Heart left ventricle (tissue), 16 donors: ENCODE results near the gene PTPRK. TPM values are rescaled to one million over a fixed set of nuclear protein-coding genes. Genes with fewer than 3 reads are reported as not detected.

Experiments
- ATAC-seq, 4 donors: fragments of 200-7000 bp; cut with Tn5 transposase; one replicate each; pipeline ENCODE4 v1.9.1; 2020 to 2022; ENCODE audit warnings: moderate library complexity in 4 of 4, mild to moderate bottlenecking in 3 of 4, moderate number of reproducible peaks in 1 of 4
- DNase-seq, 5 donors: peaks; one replicate each; pipeline ENCODE4 v3.0.0-alpha.2; 2020
- H3K27ac ChIP-seq, 12 donors: fragments of 200-600 bp; sonication (generic) in 4 of 12; one replicate each; pipeline versions ENCODE4 v1.5.0 to v1.8.0; 2016 to 2022; ENCODE audit warnings: mild to moderate bottlenecking in 2 of 12
- H3K27me3 ChIP-seq, 9 donors: fragments of 200-600 bp; sonication (generic) in 2 of 9; one replicate each; pipeline versions ENCODE4 v1.5.1 to v1.8.0; 2016 to 2022; ENCODE audit warnings: mild to moderate bottlenecking in 3 of 9
- H3K36me3 ChIP-seq, 9 donors: fragments of 200-600 bp; sonication (generic) in 2 of 9; one replicate each; pipeline versions ENCODE4 v1.5.0 to v1.8.0; 2018 to 2022; ENCODE audit warnings: mild to moderate bottlenecking in 2 of 9
- H3K4me1 ChIP-seq, 12 donors: fragments of 200-600 bp; sonication (generic) in 4 of 12; one replicate each; pipeline versions ENCODE4 v1.5.0 to v1.8.0; 2016 to 2022; ENCODE audit warnings: mild to moderate bottlenecking in 3 of 12
- H3K4me3 ChIP-seq, 12 donors: fragments of 200-600 bp; sonication (generic) in 4 of 12; one replicate each; pipeline versions ENCODE4 v1.5.0 to v1.8.0; 2017 to 2022; ENCODE audit warnings: mild to moderate bottlenecking in 9 of 12, moderate library complexity in 4 of 12
- H3K9me3 ChIP-seq, 12 donors: fragments of 200-600 bp; sonication (generic) in 4 of 12; one replicate each; pipeline versions ENCODE4 v1.5.0 to v1.8.0; 2016 to 2022; ENCODE audit warnings: mild to moderate bottlenecking in 1 of 12
- POLR2A ChIP-seq, 2 donors: fragments of 450-650 bp; IDR thresholded peaks; one replicate each; pipeline ENCODE4 v1.6.1; 2017; ENCODE audit warnings: antibody characterized with exemption in 2 of 2, mild to moderate bottlenecking in 2 of 2, moderate library complexity in 2 of 2
- WGBS, 4 donors: extraction: QIAGEN DNeasy Blood & Tissue Kit in 2 of 4; methylation state at CpG; one replicate each; pipeline versions ENCODE4 v1.1.5 to v1.1.7; 2013 to 2018; 5-methylcytosine and 5-hydroxymethylcytosine counted together
- intact Hi-C, 10 donors: fragments of 100-400 bp; cut with DNase I; formaldehyde crosslinking; loops; one replicate each; pipeline versions ENCODE4 v1.11.1 to v1.14.2; 2022
- polyA plus RNA-seq, 2 donors: library from polyadenylated mRNA; stranded (reverse); fragments of 200-250 nt; gene quantifications; one replicate each; pipeline ENCODE4 v1.2.3, GENCODE V29; 2013
- total RNA-seq, 9 donors: library from RNA; depleted of rRNA in 2 of 9; stranded (reverse); fragments of >200 nt in 2 of 9; fragmentation: NEBNext Ultra II Directional in 3 of 9; extraction: Animal tissue kit (Norgen Biotek cat#: 25700) in 3 of 9; gene quantifications; one replicate each; pipeline versions ENCODE4 v1.1.0 to v1.2.4, GENCODE V29; 2016 to 2023
- TF ChIP-seq, protein P1 (sequence below), 12 donors: fragments of 200-600 bp; sonication (generic) in 4 of 12; IDR thresholded peaks; one replicate each; pipeline versions ENCODE4 v1.5.0 to v1.8.0; 2018 to 2022; ENCODE audit warnings: antibody characterized with exemption in 12 of 12, mild to moderate bottlenecking in 5 of 12
- donor health status: ischemic (EF 13 %, LVEDD 7.1; RV severe dilation, severe dysfunction).
- donor health status: healthy with polysubstance abuse.
- donor health status: DM: no; HTN: yes; CAD: no.
- donor health status: DM: no; HTN: no; CAD: no.
- donor health status: ischemic (EF 25% LVEDD 6.9; RV normal size, moderate dysfunction).
- donor health status: ischemic (EF 25% LVEDD 5.7; RV mildly dilated, moderate dysfunction).
- donor health status: healthy.
- donor health status: DM: yes; HTN: yes; CAD: no.
- donor health status: ischemic (EF 35%, LVEDD 5.7; RV mildly dilated, moderate dysfunction).
- donor health status: nonischemic (EF 11% LVEDD 7.7; RV severe dilation, severe dysfunction).
- donor health status: DM: yes; HTN: yes; CAD: no.
- donor health status: PGD.
- donor health status: ischemic (EF 29% LVEDD 5.4; RV normal size, mild dysfunction).
- donor health status: nonischemic (EF 23%, LVEDD 6.1; RV moderate dilation, normal function).

PTPRK gene
- total and polyA plus RNA-seq, 11 donors, result 5.4 to 50.8 (median 38.5) TPM

- intact Hi-C loops, result no loop called here
- DNase-seq (no peak), ATAC-seq (no peak)
- Histone ChIP-seq H3K27me3 (no peaks in the 10 kb centered on the region), H3K4me1 (no peaks in the 10 kb centered on the region), H3K27ac (no peak overlapping the region), H3K36me3 (no peaks in the 10 kb centered on the region), H3K4me3 (no peak overlapping the region), H3K9me3 (no peaks in the 10 kb centered on the region)
- TF ChIP-seq, protein P1, sequence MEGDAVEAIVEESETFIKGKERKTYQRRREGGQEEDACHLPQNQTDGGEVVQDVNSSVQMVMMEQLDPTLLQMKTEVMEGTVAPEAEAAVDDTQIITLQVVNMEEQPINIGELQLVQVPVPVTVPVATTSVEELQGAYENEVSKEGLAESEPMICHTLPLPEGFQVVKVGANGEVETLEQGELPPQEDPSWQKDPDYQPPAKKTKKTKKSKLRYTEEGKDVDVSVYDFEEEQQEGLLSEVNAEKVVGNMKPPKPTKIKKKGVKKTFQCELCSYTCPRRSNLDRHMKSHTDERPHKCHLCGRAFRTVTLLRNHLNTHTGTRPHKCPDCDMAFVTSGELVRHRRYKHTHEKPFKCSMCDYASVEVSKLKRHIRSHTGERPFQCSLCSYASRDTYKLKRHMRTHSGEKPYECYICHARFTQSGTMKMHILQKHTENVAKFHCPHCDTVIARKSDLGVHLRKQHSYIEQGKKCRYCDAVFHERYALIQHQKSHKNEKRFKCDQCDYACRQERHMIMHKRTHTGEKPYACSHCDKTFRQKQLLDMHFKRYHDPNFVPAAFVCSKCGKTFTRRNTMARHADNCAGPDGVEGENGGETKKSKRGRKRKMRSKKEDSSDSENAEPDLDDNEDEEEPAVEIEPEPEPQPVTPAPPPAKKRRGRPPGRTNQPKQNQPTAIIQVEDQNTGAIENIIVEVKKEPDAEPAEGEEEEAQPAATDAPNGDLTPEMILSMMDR (IDR thresholded peaks at IDR 0.05), result no peak
- no peak for TF ChIP-seq POLR2A (IDR thresholded peaks at IDR 0.05)
- 87 to 90% (median 88%) methylated on average over 3 of the region's 3 CpGs for WGBS, 4 donors
Observed at GRCh38 chr6:128192972-128193371, 327.4 kb downstream of the PTPRK start.

- H3K36me3 ChIP-seq, result peaks cover 0 to 9% (median 0%) of the 10 kb centered on the region in 9 donors
- H3K27me3 ChIP-seq, result no peaks in the 10 kb centered on the region
- WGBS, 4 donors, result 94 to 100% (median 96%) methylated on average over 2 of the region's 2 CpGs
- no peaks in the 10 kb centered on the region for H3K4me1 ChIP-seq
- ATAC-seq (no peak), DNase-seq (no peak)
- H3K4me3 ChIP-seq, result no peak overlapping the region
- no peak overlapping the region for H3K27ac ChIP-seq
- no peak for TF ChIP-seq POLR2A (IDR thresholded peaks at IDR 0.05)
- TF ChIP-seq, protein P1 (IDR thresholded peaks at IDR 0.05), result no peak
- intact Hi-C loops, result no loop called here
- H3K9me3 ChIP-seq, result no peaks in the 10 kb centered on the region
Observed at GRCh38 chr6:128188678-128189077, 331.7 kb downstream of the PTPRK start.

GRCh38 chr6:128186729-128187128 lies 333.7 kb downstream of the PTPRK start:
- Histone ChIP-seq H3K9me3 (no peaks in the 10 kb centered on the region), H3K4me1 (no peaks in the 10 kb centered on the region), H3K27me3 (no peaks in the 10 kb centered on the region), H3K27ac (no peak overlapping the region), H3K36me3 (peaks cover 0 to 27% (median 0%) of the 10 kb centered on the region in 9 donors), H3K4me3 (no peak overlapping the region)
- TF ChIP-seq, protein P1 (IDR thresholded peaks at IDR 0.05), result no peak
- no peak for TF ChIP-seq POLR2A (IDR thresholded peaks at IDR 0.05)
- intact Hi-C loops, result no loop called here
- DNase-seq (no peak), ATAC-seq (no peak)
- 90 to 94% (median 93%) methylated on average over 3 of the region's 3 CpGs for WGBS, 4 donors

- no peak for DNase-seq
- no peaks in the 10 kb centered on the region for H3K9me3 ChIP-seq
Observed at GRCh38 chr6:128179876-128180438, 340.4 kb downstream of the PTPRK start.

More at GRCh38 chr6:128179876-128180438, 340.4 kb downstream of the PTPRK start:
- Histone ChIP-seq H3K4me3 (no peak overlapping the region), H3K27me3 (no peaks in the 10 kb centered on the region), H3K4me1 (peaks cover 0 to 16% (median 0%) of the 10 kb centered on the region in 12 donors), H3K27ac (no peak overlapping the region), H3K36me3 (peaks cover 0 to 27% (median 0%) of the 10 kb centered on the region in 9 donors)
- intact Hi-C loops, result no loop called here
- no peak for TF ChIP-seq POLR2A (IDR thresholded peaks at IDR 0.05)
- TF ChIP-seq, protein P1 (IDR thresholded peaks at IDR 0.05), result no peak
- no peak for ATAC-seq
